Esophagus mucosa (tissue), 1 donor: Measurements from ENCODE around the gene RAD51AP1. TPM values are rescaled to one million over a fixed set of nuclear protein-coding genes. Genes with fewer than 3 reads are reported as not detected.
A peak's percentile ranks its signal among the peaks of the same experiment; 100 is the strongest.

Experiments
- ATAC-seq: fragments of 200-7000 bp; cut with Tn5 transposase; one replicate; pipeline ENCODE4 v1.9.1; 2020
- total RNA-seq: library from RNA; stranded (reverse); gene quantifications from one replicate; pipeline ENCODE4 v1.2.4, GENCODE V29; 2023
- donor health status: DM: yes; HTN: yes; CAD: no.

The RAD51AP1 gene
- total RNA-seq, 1 donor from 2014 or later: 7.9 TPM

- ATAC-seq: no peak
Measured at GRCh38 chr12:4545195-4545594, 6.5 kb downstream of the RAD51AP1 start.

GRCh38 chr12:4552191-4552590 lies 13.5 kb downstream of the RAD51AP1 start:
- ATAC-seq: no peak

DNA sequence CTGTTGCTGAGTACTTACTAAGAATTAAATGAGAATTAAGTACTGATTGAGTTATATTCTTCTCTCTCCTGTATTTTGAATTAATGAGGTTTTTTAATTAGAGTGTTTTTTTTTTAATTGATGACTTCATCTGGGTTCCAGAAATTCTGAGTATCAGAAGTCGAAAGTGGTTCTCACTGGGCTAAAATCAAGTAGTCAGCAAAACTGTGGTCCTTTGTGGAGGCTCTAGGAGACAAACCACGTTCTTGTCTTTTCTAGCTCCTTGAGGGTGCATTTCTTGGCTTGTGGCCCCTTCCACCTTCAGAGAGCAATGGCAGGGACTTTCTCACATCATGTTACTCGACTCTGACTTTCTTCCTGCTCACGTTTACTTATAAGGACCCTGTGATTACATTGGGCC lies 15.3 kb downstream of the RAD51AP1 start:
- no peak for ATAC-seq

DNA sequence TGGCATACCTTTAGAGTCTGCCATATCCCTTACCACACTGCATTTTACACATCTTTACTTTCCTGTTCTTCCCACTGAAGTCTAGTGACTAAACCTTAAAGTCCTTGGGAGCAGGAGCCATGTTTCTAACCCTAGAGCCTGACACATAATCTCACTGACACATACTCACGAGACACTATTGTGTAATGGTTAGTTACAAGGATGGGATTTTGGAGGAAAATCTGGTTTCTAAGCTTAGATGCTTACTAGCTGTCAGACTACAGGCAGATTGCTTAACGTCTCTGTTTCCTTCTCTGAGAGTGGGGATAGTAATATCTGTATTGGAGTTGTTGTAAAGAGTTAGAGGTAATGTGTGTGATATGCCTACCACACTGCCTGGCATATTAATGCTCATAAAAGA lies 17.1 kb downstream of the RAD51AP1 start:
- ATAC-seq: no peak

GRCh38 chr12:4556735-4557530 lies 18.2 kb downstream of the RAD51AP1 start:
- no peak for ATAC-seq

GRCh38 chr12:4557586-4557985 lies 18.9 kb downstream of the RAD51AP1 start:
- ATAC-seq: no peak

DNA sequence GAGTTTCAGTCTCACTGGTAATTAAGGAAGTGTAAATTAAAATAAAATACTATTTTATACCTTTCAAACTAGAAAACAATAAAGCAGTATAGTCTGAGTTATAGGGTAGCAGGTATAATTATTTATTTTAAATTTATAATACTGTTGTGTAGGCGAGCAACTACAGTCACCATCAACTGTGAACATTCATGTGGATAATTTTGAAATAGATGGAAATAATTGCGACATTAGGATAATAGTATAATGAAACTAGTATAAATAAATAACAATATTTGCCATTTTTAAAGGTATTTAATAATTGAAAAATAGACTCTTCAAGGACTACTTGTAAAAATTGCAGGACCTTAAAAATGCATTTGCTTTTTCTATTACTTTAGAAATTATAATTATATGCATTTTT lies 19.5 kb downstream of the RAD51AP1 start:
- no peak for ATAC-seq

DNA sequence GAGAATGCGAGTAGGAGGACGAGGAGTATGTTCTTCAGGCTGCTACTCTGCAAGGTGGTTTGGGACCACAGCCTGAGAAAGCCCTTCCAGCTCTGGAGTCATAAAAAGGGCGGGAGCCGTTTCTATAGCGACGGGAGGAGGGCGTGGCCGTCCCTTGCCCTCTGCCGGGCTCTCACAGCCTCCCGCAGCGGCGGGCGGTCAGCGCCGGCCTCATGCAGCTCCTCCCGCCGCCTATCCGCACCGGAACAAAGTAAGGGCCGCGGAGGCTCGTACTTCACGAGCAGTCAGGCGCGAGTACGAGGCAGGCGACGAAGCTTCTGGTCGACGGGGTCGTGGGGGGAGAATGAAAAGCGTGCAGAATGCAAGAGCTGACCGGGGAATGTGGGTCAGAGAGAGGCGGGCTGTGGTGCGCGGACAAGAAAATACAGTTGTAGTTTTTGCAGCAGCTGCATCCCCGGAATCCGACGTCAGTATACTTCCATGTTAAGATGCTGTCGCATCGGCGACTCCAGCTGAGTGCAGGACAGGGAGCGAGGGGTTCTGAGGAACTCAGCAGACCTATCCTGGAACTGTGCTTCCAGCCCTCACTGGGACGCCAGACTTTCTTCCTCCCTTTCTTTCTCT lies 23.5 kb downstream of the RAD51AP1 start, which contains the start of gene DYRK4:
Gene DYRK4 (plus strand): TSS at position 175 of the 624 bp plus-strand sequence. CDS start 38 bp downstream, at position 213.
- peak; percentile 57 for ATAC-seq

- no peak for ATAC-seq
Measured at GRCh38 chr12:4563336-4563735, 24.6 kb downstream of the RAD51AP1 start.

- no peak for ATAC-seq
Measured at GRCh38 chr12:4564818-4565217, 26.1 kb downstream of the RAD51AP1 start.

- no peak for ATAC-seq
Measured at GRCh38 chr12:4566474-4566873, 27.8 kb downstream of the RAD51AP1 start.

DNA sequence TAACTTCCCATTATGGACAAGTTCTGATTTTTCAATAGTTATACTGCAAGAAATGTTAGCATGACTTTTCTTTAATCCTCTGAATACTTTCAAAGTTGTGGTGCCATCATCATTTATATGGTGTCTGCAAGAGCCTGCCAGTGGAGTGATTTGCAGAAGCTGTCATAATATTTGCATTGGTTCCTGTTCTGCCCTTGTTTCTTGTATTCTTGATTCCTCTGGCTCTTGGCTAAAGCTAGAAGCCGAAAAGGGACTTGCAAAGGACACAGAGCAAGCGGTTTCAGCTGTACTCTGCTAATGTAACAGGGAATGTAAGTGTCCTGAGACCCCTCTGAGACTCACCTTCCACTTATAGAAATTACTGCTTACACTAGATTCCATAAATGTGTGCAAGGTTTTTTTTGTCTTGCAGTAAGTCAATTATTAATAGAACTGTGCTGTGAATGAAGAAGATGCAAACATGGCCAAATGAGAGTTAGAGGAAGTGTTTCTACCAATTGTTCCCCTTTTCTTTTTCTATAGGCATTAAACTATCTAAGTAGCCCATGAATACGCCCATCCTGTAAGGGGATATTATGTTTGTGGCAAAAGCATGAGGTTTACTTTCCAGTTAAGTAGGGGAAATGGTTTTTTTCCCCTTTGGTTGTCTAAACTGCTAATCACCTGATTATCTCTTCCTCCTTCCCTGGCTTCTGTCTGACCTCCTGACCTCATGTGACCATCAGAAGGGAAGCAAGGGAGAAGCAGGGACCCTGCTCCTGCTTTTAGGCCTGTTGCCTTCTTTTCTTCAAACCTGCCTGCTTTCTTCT lies 28.6 kb downstream of the RAD51AP1 start:
- ATAC-seq: peak; percentile 35

DNA sequence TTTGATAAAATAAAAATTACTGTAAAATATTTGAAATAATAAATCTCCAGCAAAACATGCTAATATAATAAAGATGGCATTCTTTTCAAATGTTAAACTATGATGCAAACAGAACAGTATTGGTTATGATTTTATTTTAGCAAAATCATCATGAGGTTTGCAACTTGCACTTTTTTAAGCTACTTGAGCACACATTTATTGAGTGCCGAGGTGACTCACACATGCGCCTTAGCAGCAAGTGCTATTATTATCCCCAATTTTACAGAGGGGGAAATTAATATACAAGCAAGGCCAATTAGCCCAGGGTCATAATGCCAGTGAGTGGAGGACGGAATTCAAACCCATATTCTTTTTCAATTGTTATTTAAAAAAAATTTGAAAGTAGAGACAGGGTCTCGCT lies 30.6 kb downstream of the RAD51AP1 start:
- ATAC-seq: no peak

DNA sequence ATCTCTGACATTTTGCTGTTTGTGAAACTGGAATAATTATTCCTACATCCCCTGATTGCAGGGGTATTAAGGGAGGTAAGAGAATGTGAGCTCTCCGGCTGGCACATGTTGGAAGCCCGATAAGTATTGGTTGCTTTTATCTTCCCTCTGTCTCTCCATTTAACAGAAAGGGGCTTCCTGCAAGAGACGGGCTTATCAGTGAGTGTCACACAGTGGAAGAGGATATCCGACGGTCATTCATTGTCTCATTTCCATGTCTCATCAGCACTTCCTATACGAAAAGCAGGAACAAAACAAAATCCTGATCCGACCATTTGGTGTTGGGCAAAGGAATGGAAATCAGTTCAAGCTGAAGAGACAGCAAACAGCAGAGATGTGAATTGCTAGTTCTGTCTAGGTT lies 34.0 kb downstream of the RAD51AP1 start:
- no peak for ATAC-seq

GRCh38 chr12:4579305-4580102 lies 40.8 kb downstream of the RAD51AP1 start:
- ATAC-seq: peak; percentile 36

- ATAC-seq: no peak
Measured at GRCh38 chr12:4580281-4580688, 41.6 kb downstream of the RAD51AP1 start.

GRCh38 chr12:4584281-4584680 lies 45.6 kb downstream of the RAD51AP1 start:
- ATAC-seq: no peak

GRCh38 chr12:4584896-4585295 lies 46.2 kb downstream of the RAD51AP1 start:
- no peak for ATAC-seq

- no peak for ATAC-seq
Measured at GRCh38 chr12:4586500-4586899, 47.8 kb downstream of the RAD51AP1 start.

GRCh38 chr12:4587108-4587507 lies 48.4 kb downstream of the RAD51AP1 start:
- ATAC-seq: no peak

GRCh38 chr12:4588916-4589315 lies 50.2 kb downstream of the RAD51AP1 start:
- ATAC-seq: no peak

DNA sequence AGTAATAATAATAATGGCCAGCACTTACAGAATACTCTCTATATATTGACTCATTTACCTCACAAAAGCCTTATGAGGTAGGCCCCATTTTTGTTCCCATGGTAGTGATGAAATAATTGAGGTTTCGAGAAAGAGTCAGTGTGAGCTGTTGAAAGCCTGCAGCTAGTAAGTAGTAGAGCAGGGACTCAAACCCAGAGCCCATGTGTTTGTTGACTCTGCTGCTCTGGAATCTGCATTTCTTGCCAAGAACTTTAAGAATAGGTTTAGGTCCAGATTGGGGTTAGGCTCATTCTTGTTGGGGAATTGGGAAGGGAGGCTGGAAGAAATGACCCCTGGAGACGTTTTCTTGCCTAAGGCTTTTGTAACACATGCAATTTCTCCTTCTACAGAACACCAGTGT lies 51.3 kb downstream of the RAD51AP1 start:
- no peak for ATAC-seq
